ENCODE data around the gene MARK1. TPM values are rescaled to one million over a fixed set of nuclear protein-coding genes. Genes with fewer than 3 reads are reported as not detected.

The MARK1 gene
- total and polyA plus RNA-seq, 2 experiments from 2014 or later = 11.1 to 13.6 TPM

GRCh38 chr1:220655509-220655908, 127.6 kb downstream of the MARK1 start:
- peaks cover 6% of the 10 kb centered on the region; the same call in 2 of the 3 replicates for H3K36me3 Mint-ChIP-seq (ENCODE audit: low read depth)
- TF ChIP-seq STAT1 (IDR thresholded peaks at IDR 0.05; ENCODE audit: unreplicated experiment) = no peak
- TF ChIP-seq CREB1 (CRISPR knock-in tag; IDR thresholded peaks at IDR 0.05; ENCODE audit: low read depth) = no peak
- no peak for TF ChIP-seq EZH2phosphoT487 (IDR thresholded peaks at IDR 0.05; ENCODE audit: unreplicated experiment)
- TF ChIP-seq ETS1 (IDR thresholded peaks at IDR 0.05) = no peak
- TF ChIP-seq CTCF (conservative IDR thresholded peaks at IDR 0.05; ENCODE audit: low read depth in 2 of 2) = no peak
- no peak for TF ChIP-seq EZH2 (IDR thresholded peaks at IDR 0.05; ENCODE audit: low read depth, unreplicated experiment)
- no peak for TF ChIP-seq JUNB (IDR thresholded peaks at IDR 0.05; ENCODE audit: unreplicated experiment)
- TF ChIP-seq NANOG (IDR thresholded peaks at IDR 0.05; ENCODE audit: borderline replicate concordance) = no peak
- H3K79me2 ChIP-seq (replicated peaks; ENCODE audit: insufficient read depth) = no peaks in the 10 kb centered on the region
- H2AFZ ChIP-seq = no peak overlapping the region
- H3K4me3 Mint-ChIP-seq = no peak overlapping the region
- no peaks in the 10 kb centered on the region for H3K4me1 ChIP-seq (ENCODE audit: insufficient read depth)
- no peak overlapping the region for H3K4me3 ChIP-seq
- no peaks in the 10 kb centered on the region for H3K9me3 Mint-ChIP-seq
- ATAC-seq (no peak), DNase-seq (ENCODE audit: low spot score) (no peak)
- H3K36me3 ChIP-seq (ENCODE audit: insufficient read depth) = peaks cover 12% of the 10 kb centered on the region; the same call in 1 of the 2 replicates
- H3K4me1 Mint-ChIP-seq = peaks cover 7% of the 10 kb centered on the region; the same call in 2 of the 3 replicates
- no peak overlapping the region for H3K27ac Mint-ChIP-seq
- H3K4me2 ChIP-seq = no peak overlapping the region
- no peaks in the 10 kb centered on the region for H3K27me3 Mint-ChIP-seq (ENCODE audit: insufficient read depth, low read depth, poor library complexity)
- no peaks in the 10 kb centered on the region for H3K27me3 ChIP-seq (ENCODE audit: insufficient read depth)
- no peaks in the 10 kb centered on the region for H3K9me2 ChIP-seq (ENCODE audit: insufficient read depth)
- H4K20me1 ChIP-seq (replicated peaks; ENCODE audit: insufficient read depth) = no peaks in the 10 kb centered on the region
- no peak overlapping the region for H3K27ac ChIP-seq (ENCODE audit: low read depth)
- no peaks in the 10 kb centered on the region for H3F3A ChIP-seq (replicated peaks; ENCODE audit: low read depth)

- no peaks in the 10 kb centered on the region for H3K79me2 ChIP-seq (replicated peaks; ENCODE audit: insufficient read depth)
- Mint-ChIP-seq H3K4me1 (peaks cover 7% of the 10 kb centered on the region; the same call in 2 of the 3 replicates), H3K27ac (no peak overlapping the region), H3K9me3 (no peaks in the 10 kb centered on the region; the same call in 2 of the 3 replicates), H3K27me3 (ENCODE audit: insufficient read depth, low read depth, poor library complexity) (no peaks in the 10 kb centered on the region), H3K4me3 (no peak overlapping the region), H3K36me3 (ENCODE audit: low read depth) (peaks cover 6% of the 10 kb centered on the region)
- no peaks in the 10 kb centered on the region for H4K20me1 ChIP-seq (replicated peaks; ENCODE audit: insufficient read depth)
- H3K27ac ChIP-seq (ENCODE audit: low read depth) = no peak overlapping the region
- ATAC-seq = no peak
- no peaks in the 10 kb centered on the region for H3K9me2 ChIP-seq (ENCODE audit: insufficient read depth)
- no peaks in the 10 kb centered on the region for H3F3A ChIP-seq (replicated peaks; ENCODE audit: low read depth)
- H3K27me3 ChIP-seq (ENCODE audit: insufficient read depth) = no peaks in the 10 kb centered on the region
- H3K4me1 ChIP-seq (ENCODE audit: insufficient read depth) = no peaks in the 10 kb centered on the region
- H3K4me2 ChIP-seq = no peak overlapping the region
- peaks cover 12% of the 10 kb centered on the region; the same call in 1 of the 2 replicates for H3K36me3 ChIP-seq (ENCODE audit: insufficient read depth)
- no peak for DNase-seq (ENCODE audit: low spot score)
- no peak overlapping the region for H2AFZ ChIP-seq
- H3K4me3 ChIP-seq = no peak overlapping the region
- TF ChIP-seq ZNF462 (CRISPR knock-in tag; IDR thresholded peaks at IDR 0.05) = no peak
- no peak for TF ChIP-seq ZNF114 (CRISPR knock-in tag; IDR thresholded peaks at IDR 0.05)
- no peak for TF ChIP-seq ETS1 (IDR thresholded peaks at IDR 0.05)
- TF ChIP-seq POLR2AphosphoS5 (IDR thresholded peaks at IDR 0.05; ENCODE audit: low read depth) = no peak
- TF ChIP-seq EZH2 (IDR thresholded peaks at IDR 0.05; ENCODE audit: low read depth, unreplicated experiment) = no peak
Observed at GRCh38 chr1:220655961-220656740, 128.2 kb downstream of the MARK1 start.
